IMR-90 (cell line): Measurements from ENCODE around the gene RCC1. TPM values are rescaled to one million over a fixed set of nuclear protein-coding genes. Genes with fewer than 3 reads are reported as not detected.

ENCODE experiments used
- ATAC-seq: fragments of 200-7000 bp; cut with Tn5 transposase; 2 replicates; pipeline ENCODE4 v1.9.1; 2020; ENCODE audit warnings: low read depth, mild to moderate bottlenecking, moderate library complexity
- BruUV-seq: library from RNA; stranded (reverse); fragments of 400-500 nt; replicated peaks from 2 replicates; lab custom pipeline; 2021; lab: Mats Ljungman, UMichigan
- CTCF ChIA-PET: fragments of 300-600 bp; formaldehyde crosslinking; extraction: SDS; loops from one replicate; lab custom pipeline; 2021; ENCODE audit warnings: antibody characterized with exemption; lab: Yijun Ruan, JAX
- POLR2A ChIA-PET: fragments of 300-600 bp; sonication (Branson Sonifier 250); formaldehyde crosslinking; loops from one replicate; lab custom pipeline; 2022; ENCODE audit warnings: antibody characterized with exemption; ENCODE audit not compliant: unreplicated experiment; lab: Charles Lee
- DNase-seq: peaks from one replicate; pipeline ENCODE4 v3.0.0; 2013
- H2AFZ ChIP-seq: replicated peaks from 2 replicates; pipeline ENCODE3; 2013; ENCODE audit warnings: low read length, mild to moderate bottlenecking; ENCODE audit not compliant: poor library complexity
- H2AK5ac ChIP-seq: 2 replicates; pipeline ENCODE4 v1.6.1; 2013; ENCODE audit warnings: low read depth, low read length, inconsistent platforms
- H2AK9ac ChIP-seq: replicated peaks from 2 replicates; pipeline ENCODE3; 2013; ENCODE audit warnings: mild to moderate bottlenecking, low read depth, low read length, moderate library complexity; ENCODE audit not compliant: poor library complexity
- H2BK120ac ChIP-seq: 2 replicates; pipeline ENCODE4 v1.6.1; 2013; ENCODE audit warnings: low read depth, low read length, inconsistent platforms
- H2BK15ac ChIP-seq: 3 replicates; pipeline ENCODE4 v1.6.1; 2013; ENCODE audit warnings: low read depth, low read length, inconsistent platforms
- H2BK20ac ChIP-seq: 2 replicates; pipeline ENCODE4 v1.6.1; 2013; ENCODE audit warnings: low read depth, mild to moderate bottlenecking, inconsistent platforms, low read length, moderate library complexity
- H2BK5ac ChIP-seq: 2 replicates; pipeline ENCODE4 v1.6.1; 2013; ENCODE audit warnings: mild to moderate bottlenecking, low read depth, low read length, inconsistent platforms; ENCODE audit not compliant: poor library complexity, severe bottlenecking
- H3K14ac ChIP-seq: replicated peaks from 2 replicates; pipeline ENCODE4 v1.6.1; 2013; ENCODE audit warnings: low read depth, low read length, inconsistent platforms
- H3K18ac ChIP-seq: 2 replicates; pipeline ENCODE4 v1.6.1; 2013; ENCODE audit warnings: low read depth, low read length, control low read depth
- H3K23ac ChIP-seq: 2 replicates; pipeline ENCODE4 v1.6.1; 2013; ENCODE audit warnings: low read depth, low read length, inconsistent platforms
- H3K27ac ChIP-seq: 2 replicates; pipeline ENCODE4 v1.5.1; 2013; ENCODE audit warnings: mild to moderate bottlenecking, control low read depth, low read length; ENCODE audit not compliant: insufficient read depth
- H3K27me3 ChIP-seq: 2 replicates; pipeline ENCODE4 v1.6.1; 2013; ENCODE audit warnings: low read length; ENCODE audit not compliant: control insufficient read depth, insufficient read depth
- H3K36me3 ChIP-seq: 2 replicates; pipeline ENCODE4 v1.6.1; 2013; ENCODE audit warnings: low read length, mixed read lengths; ENCODE audit not compliant: control insufficient read depth, insufficient read depth
- H3K4ac ChIP-seq: 2 replicates; pipeline ENCODE4 v1.6.1; 2013; ENCODE audit warnings: low read depth, low read length, inconsistent platforms
- H3K4me1 ChIP-seq: 2 replicates; pipeline ENCODE4 v1.6.1; 2013; ENCODE audit warnings: low read length, mixed read lengths; ENCODE audit not compliant: control insufficient read depth, insufficient read depth
- H3K4me2 ChIP-seq: 2 replicates; pipeline ENCODE4 v1.6.1; 2013; ENCODE audit warnings: low read depth, mild to moderate bottlenecking, control low read depth, low read length, moderate library complexity
- H3K4me3 ChIP-seq: 2 replicates; pipeline ENCODE4 v1.5.1; 2013; ENCODE audit warnings: low read depth, mild to moderate bottlenecking, control low read depth, low read length, moderate library complexity; ENCODE audit not compliant: insufficient read depth
- H3K56ac ChIP-seq: 2 replicates; pipeline ENCODE4 v1.6.1; 2013; ENCODE audit warnings: low read length, inconsistent platforms; ENCODE audit not compliant: insufficient read depth; ENCODE audit errors: extremely low read depth
- H3K79me1 ChIP-seq, 2 experiments: 2 replicates each; pipeline ENCODE4 v1.6.1; 2013; ENCODE audit warnings: low read length in 2 of 2, inconsistent platforms in 1 of 2, low read depth in 1 of 2
- H3K9ac ChIP-seq: 2 replicates; pipeline ENCODE4 v1.6.1; 2013; ENCODE audit warnings: low read depth, low read length, control low read depth
- H3K9me1 ChIP-seq: 2 replicates; pipeline ENCODE4 v1.6.1; 2013; ENCODE audit warnings: low read length, inconsistent platforms; ENCODE audit not compliant: insufficient read depth
- H3K9me3 ChIP-seq: 2 replicates; pipeline ENCODE4 v1.6.1; 2013; ENCODE audit warnings: low read length; ENCODE audit not compliant: control insufficient read depth, insufficient read depth
- H4K20me1 ChIP-seq: 2 replicates; pipeline ENCODE4 v1.6.1; 2013; ENCODE audit warnings: low read length, inconsistent platforms; ENCODE audit not compliant: insufficient read depth
- H4K5ac ChIP-seq: 2 replicates; pipeline ENCODE4 v1.6.1; 2013; ENCODE audit warnings: mild to moderate bottlenecking, low read depth, low read length, control low read depth
- H4K8ac ChIP-seq, 2 experiments: 2 replicates each; pipeline ENCODE4 v1.6.1; 2013; ENCODE audit warnings: low read depth in 2 of 2, low read length in 2 of 2, control low read depth in 1 of 2, inconsistent platforms in 1 of 2
- H4K91ac ChIP-seq: 2 replicates; pipeline ENCODE4 v1.6.1; 2013; ENCODE audit warnings: low read depth, low read length, inconsistent platforms; ENCODE audit not compliant: insufficient read depth
- BHLHE40 ChIP-seq: fragments of 150-350 bp; IDR thresholded peaks from 2 replicates; pipeline ENCODE4 v1.6.1; 2016; ENCODE audit warnings: mild to moderate bottlenecking, low read depth, low read length
- CEBPB ChIP-seq: IDR thresholded peaks from 2 replicates; pipeline ENCODE4 v1.6.1; 2012; ENCODE audit warnings: low read depth, low read length, improper control_type of control experiment
- CHD1 ChIP-seq: IDR thresholded peaks from 2 replicates; pipeline ENCODE4 v1.6.1; 2012; ENCODE audit warnings: low read depth, low read length, improper control_type of control experiment
- CTCF ChIP-seq: conservative IDR thresholded peaks from 2 replicates; pipeline ENCODE4 v1.5.1; 2012; ENCODE audit warnings: mild to moderate bottlenecking, low read depth, low read length, improper control_type of control experiment
- ELK1 ChIP-seq: fragments of 150-350 bp; IDR thresholded peaks from 2 replicates; pipeline ENCODE4 v1.6.1; 2016; ENCODE audit warnings: low read depth, mild to moderate bottlenecking, low read length, moderate library complexity, borderline replicate concordance
- FOS ChIP-seq: fragments of 150-350 bp; IDR thresholded peaks from 2 replicates; pipeline ENCODE4 v1.6.1; 2016; ENCODE audit warnings: low read depth, low read length
- MAFK ChIP-seq: IDR thresholded peaks from 2 replicates; pipeline ENCODE4 v1.6.1; 2012; ENCODE audit warnings: low read depth, low read length, improper control_type of control experiment
- MAZ ChIP-seq: IDR thresholded peaks from 2 replicates; pipeline ENCODE4 v1.6.1; 2012; ENCODE audit warnings: low read depth, mild to moderate bottlenecking, low read length, improper control_type of control experiment, moderate library complexity, borderline replicate concordance
- MXI1 ChIP-seq: IDR thresholded peaks from 2 replicates; pipeline ENCODE4 v1.6.1; 2012; ENCODE audit warnings: low read depth, mild to moderate bottlenecking, low read length, moderate library complexity, borderline replicate concordance
- NFE2L2 ChIP-seq: fragments of 150-350 bp; IDR thresholded peaks from 2 replicates; pipeline ENCODE4 v1.6.1; 2016; ENCODE audit warnings: low read depth, mild to moderate bottlenecking, low read length
- POLR2A ChIP-seq: IDR thresholded peaks from 2 replicates; pipeline ENCODE4 v1.6.1; 2012; ENCODE audit warnings: mild to moderate bottlenecking, low read depth, low read length
- RAD21 ChIP-seq: IDR thresholded peaks from 2 replicates; pipeline ENCODE4 v1.6.1; 2012; ENCODE audit warnings: low read length, improper control_type of control experiment
- RCOR1 ChIP-seq: IDR thresholded peaks from 2 replicates; pipeline ENCODE4 v1.6.1; 2012; ENCODE audit warnings: mild to moderate bottlenecking, low read length, improper control_type of control experiment; ENCODE audit not compliant: insufficient replicate concordance
- RFX5 ChIP-seq: IDR thresholded peaks from 2 replicates; pipeline ENCODE4 v1.8.0; 2012; ENCODE audit warnings: low read depth, mild to moderate bottlenecking, low read length, moderate library complexity
- SMC3 ChIP-seq: fragments of 150-350 bp; IDR thresholded peaks from 2 replicates; pipeline ENCODE4 v1.6.1; 2016; ENCODE audit warnings: low read depth, mild to moderate bottlenecking, antibody characterized with exemption, low read length, moderate library complexity
- USF2 ChIP-seq: fragments of 150-350 bp; IDR thresholded peaks from 2 replicates; pipeline ENCODE4 v1.6.1; 2017; ENCODE audit warnings: mild to moderate bottlenecking, antibody characterized with exemption, low read length, low read depth
- WGBS, 2 experiments: methylation state at CpG; one replicate each; pipeline versions ENCODE4 v1.1.5 to v1.1.7; 2013; ENCODE audit warnings: missing lambda C conversion rate in 2 of 2; ENCODE audit not compliant: insufficient read length in 1 of 2; ENCODE audit errors: extremely low coverage in 2 of 2; 5-methylcytosine and 5-hydroxymethylcytosine counted together
- dilution Hi-C: fragments of 300-500 bp; cut with HindIII; formaldehyde crosslinking; loops from one replicate; pipeline ENCODE4 v1.14.3; 2018; ENCODE audit warnings: low sequenced_read_pairs; ENCODE audit not compliant: unreplicated experiment
- in situ Hi-C: fragments of 300-500 bp; cut with MboI; formaldehyde crosslinking; loops from 3 replicates; pipeline ENCODE4 v1.14.3; 2019; ENCODE audit warnings: low sequenced_read_pairs, inconsistent platforms, mixed read lengths
- intact Hi-C: fragments of 100-400 bp; cut with micrococcal nuclease; formaldehyde crosslinking; loops from 2 replicates; pipeline ENCODE4 v1.10.0; 2022
- polyA plus RNA-seq, 3 experiments: library from polyadenylated mRNA; depleted of rRNA; stranded (reverse); fragments of >200 nt; gene quantifications; 2 replicates each; pipeline ENCODE4 v1.2.3, GENCODE V29; 2012; ENCODE audit warnings: low replicate concordance in 1 of 3
- total RNA-seq: library from RNA; depleted of rRNA; stranded (reverse); fragments of >200 nt; gene quantifications from 2 replicates; pipeline ENCODE4 v1.2.3, GENCODE V29; 2012

RCC1 gene
- total and polyA plus RNA-seq, 2 of the 4 experiments (the other 2 are of a cell fraction): 33.2 to 43.9 TPM

GRCh38 chr1:28530456-28530855, 24.6 kb downstream of the RCC1 start:
- H3K27me3 ChIP-seq: no peaks in the 10 kb centered on the region
- WGBS, 2 experiments: 98% methylated on average over 16 of the region's 31 CpGs; no CpG with 5 or more reads in 1 of the 2 experiments
- no peak overlapping the region for H4K91ac ChIP-seq
- H2BK5ac ChIP-seq: no peak overlapping the region
- peaks cover 8 to 22% of the 10 kb centered on the region in 2 experiments for H3K79me1 ChIP-seq
- H2BK120ac ChIP-seq: no peak overlapping the region
- H4K8ac ChIP-seq: no peak overlapping the region
- H2BK20ac ChIP-seq: no peak overlapping the region
- no peaks in the 10 kb centered on the region for H4K20me1 ChIP-seq
- no peak overlapping the region for H4K5ac ChIP-seq
- no peak overlapping the region for H3K4ac ChIP-seq
- no peak overlapping the region for H3K18ac ChIP-seq
- no peak overlapping the region for H3K23ac ChIP-seq
- POLR2A ChIA-PET: no interaction called here
- H3K27ac ChIP-seq: no peak overlapping the region
- no peak for ATAC-seq
- TF ChIP-seq MAFK (no peak), ELK1 (no peak), RAD21 (no peak), USF2 (no peak), SMC3 (no peak), FOS (no peak), BHLHE40 (no peak), MAZ (no peak), MXI1 (no peak), RCOR1 (no peak), CHD1 (no peak), POLR2A (no peak), RFX5 (no peak), NFE2L2 (no peak), CEBPB (no peak), CTCF (no peak)
- dilution Hi-C loops (no loop called here), intact Hi-C loops (no loop called here), in situ Hi-C loops (no loop called here)
- H3K4me3 ChIP-seq: no peak overlapping the region
- no peak overlapping the region for H3K4me2 ChIP-seq
- no peak overlapping the region for H3K9ac ChIP-seq
- H3K56ac ChIP-seq: no peak overlapping the region
- CTCF ChIA-PET: interaction anchor here (0.6 kb wide), 1 partner anchor 68 kb away, joined by 3 read pairs; no protein-coding TSS in a partner anchor
- H3K9me3 ChIP-seq: no peaks in the 10 kb centered on the region
- no peak overlapping the region for H2BK15ac ChIP-seq
- H3K4me1 ChIP-seq: no peaks in the 10 kb centered on the region
- H3K36me3 ChIP-seq: peaks cover 24% of the 10 kb centered on the region
- no peak overlapping the region for H2AFZ ChIP-seq
- no peak overlapping the region for H3K14ac ChIP-seq
- no TSS peak for BruUV-seq
- no peak for DNase-seq
- no peak overlapping the region for H2AK5ac ChIP-seq
- no peak overlapping the region for H2AK9ac ChIP-seq
- peaks cover 16% of the 10 kb centered on the region; the same call in 1 of the 2 replicates for H3K9me1 ChIP-seq
